Forelimb muscle (tissue), 1 donor: ENCODE results near the gene MINAR1. TPM values are rescaled to one million over a fixed set of nuclear protein-coding genes. Genes with fewer than 3 reads are reported as not detected.

Source experiments
- DNase-seq: peaks from one replicate; pipeline ENCODE4 v3.0.0-alpha.2; 2013; ENCODE audit warnings: low read depth
- polyA plus RNA-seq: library from polyadenylated mRNA; unstranded; fragments of 120-200 nt; gene quantifications from one replicate; pipeline ENCODE4 v1.2.1, GENCODE V29; 2013; ENCODE audit not compliant: insufficient read length

Gene MINAR1
- polyA plus RNA-seq, 1 donor, result 1.3 TPM

- no peak for DNase-seq
These were observed 31.7 kb downstream of the MINAR1 start for GRCh38 chr15:79463781-79464270.

GRCh38 chr15:79466488-79466887 is 34.4 kb downstream of the MINAR1 start:
- DNase-seq, result no peak

- no peak for DNase-seq
These were observed 35.9 kb downstream of the MINAR1 start for GRCh38 chr15:79467865-79468586.

GRCh38 chr15:79472446-79472845 is 40.3 kb downstream of the MINAR1 start:
- DNase-seq, result no peak

GRCh38 chr15:79474252-79474651 is 42.1 kb downstream of the MINAR1 start:
- no peak for DNase-seq

GRCh38 chr15:79475306-79475705 is 43.2 kb downstream of the MINAR1 start:
- DNase-seq, result no peak

GRCh38 chr15:79478108-79478507 is 46.0 kb downstream of the MINAR1 start:
- DNase-seq, result no peak

- no peak for DNase-seq
These were observed 47.5 kb downstream of the MINAR1 start for GRCh38 chr15:79479616-79480015.

- DNase-seq, result no peak
These were observed 49.7 kb downstream of the MINAR1 start for GRCh38 chr15:79481793-79482192.

Other genes starting within 250 kb of the MINAR1 start
- gene ANKRD34C, start 149.6 kb upstream of the MINAR1 start, polyA plus RNA-seq, result not detected
- gene TMED3, start 121.2 kb upstream of the MINAR1 start, polyA plus RNA-seq, result 34.1 TPM